Lower leg skin (tissue), 3 donors: ENCODE results near the gene SPATA31C1.

Source experiments
- POLR2A ChIP-seq, 2 donors: fragments of 450-650 bp; IDR thresholded peaks; one replicate each; pipeline ENCODE4 v1.6.1; 2016 to 2017; ENCODE audit warnings: antibody characterized with exemption in 2 of 2, mild to moderate bottlenecking in 1 of 2, moderate library complexity in 1 of 2
- TF ChIP-seq, protein P1 (sequence below), 3 donors: fragments of 450-650 bp; IDR thresholded peaks; one replicate each; pipeline ENCODE4 v1.5.1; 2016; ENCODE audit warnings: antibody characterized with exemption in 3 of 3, mild to moderate bottlenecking in 3 of 3, moderate library complexity in 2 of 3

DNA sequence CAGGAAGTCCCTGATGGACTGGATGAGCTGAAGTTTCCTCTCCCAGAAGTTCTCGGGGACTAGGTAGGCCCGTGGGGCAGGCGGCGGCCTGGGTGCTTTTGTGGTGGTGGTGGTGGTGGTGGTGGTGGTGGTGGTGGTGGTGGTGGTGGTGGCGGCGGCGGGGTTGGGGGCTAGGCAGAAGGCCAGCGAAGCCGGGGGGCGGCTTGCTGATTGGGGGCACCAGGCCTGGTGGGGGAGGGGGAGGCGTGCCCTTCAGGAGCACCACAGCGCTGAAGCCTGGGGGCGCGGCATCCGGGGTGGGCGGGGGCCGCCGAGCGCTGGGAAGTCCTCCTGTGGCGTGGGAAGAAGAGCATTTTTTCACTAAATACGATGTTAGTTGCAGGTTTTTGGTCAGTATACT is 26.9 kb downstream of the SPATA31C1 start:
- TF ChIP-seq, protein P1, sequence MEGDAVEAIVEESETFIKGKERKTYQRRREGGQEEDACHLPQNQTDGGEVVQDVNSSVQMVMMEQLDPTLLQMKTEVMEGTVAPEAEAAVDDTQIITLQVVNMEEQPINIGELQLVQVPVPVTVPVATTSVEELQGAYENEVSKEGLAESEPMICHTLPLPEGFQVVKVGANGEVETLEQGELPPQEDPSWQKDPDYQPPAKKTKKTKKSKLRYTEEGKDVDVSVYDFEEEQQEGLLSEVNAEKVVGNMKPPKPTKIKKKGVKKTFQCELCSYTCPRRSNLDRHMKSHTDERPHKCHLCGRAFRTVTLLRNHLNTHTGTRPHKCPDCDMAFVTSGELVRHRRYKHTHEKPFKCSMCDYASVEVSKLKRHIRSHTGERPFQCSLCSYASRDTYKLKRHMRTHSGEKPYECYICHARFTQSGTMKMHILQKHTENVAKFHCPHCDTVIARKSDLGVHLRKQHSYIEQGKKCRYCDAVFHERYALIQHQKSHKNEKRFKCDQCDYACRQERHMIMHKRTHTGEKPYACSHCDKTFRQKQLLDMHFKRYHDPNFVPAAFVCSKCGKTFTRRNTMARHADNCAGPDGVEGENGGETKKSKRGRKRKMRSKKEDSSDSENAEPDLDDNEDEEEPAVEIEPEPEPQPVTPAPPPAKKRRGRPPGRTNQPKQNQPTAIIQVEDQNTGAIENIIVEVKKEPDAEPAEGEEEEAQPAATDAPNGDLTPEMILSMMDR (IDR thresholded peaks at IDR 0.05) = no peak
- no peak for TF ChIP-seq POLR2A (IDR thresholded peaks at IDR 0.05)
